ENCODE results near the gene SEC61G.

DNA sequence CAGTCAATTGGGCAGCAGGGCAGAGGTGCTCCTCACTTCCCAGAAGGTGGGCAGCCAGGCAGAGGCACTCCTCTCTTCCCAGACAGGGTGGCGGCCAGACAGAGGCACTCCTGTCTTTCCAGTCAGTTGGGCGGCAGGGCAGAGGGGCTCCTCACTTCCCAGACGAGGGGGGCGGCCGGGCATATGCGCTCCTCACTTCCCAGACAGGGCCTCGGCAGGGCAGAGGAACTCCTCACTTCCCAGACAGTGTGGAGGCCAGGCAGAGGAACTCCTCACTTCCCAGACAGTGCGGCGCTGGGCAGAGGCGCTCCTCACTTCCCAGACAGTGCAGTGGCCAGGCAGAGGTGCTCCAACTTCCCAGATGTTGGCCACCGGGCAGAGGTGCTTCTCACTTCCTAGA is 33.4 kb upstream of the SEC61G start:
- TF ChIP-seq POLR2A (IDR thresholded peaks at IDR 0.05; ENCODE audit: low read length) (no peak), GATA1 (IDR thresholded peaks at IDR 0.05; ENCODE audit: low read depth, low read length) (no peak)
